Measurements from ENCODE around the gene GNAT2. TPM values are rescaled to one million over a fixed set of nuclear protein-coding genes. Genes with fewer than 3 reads are reported as not detected.
A peak's percentile ranks its signal among the peaks of the same experiment; 100 is the strongest.

GNAT2 gene
- total RNA-seq, 6 experiments from 2014 or later: 0.11 to 0.40 (median 0.34) TPM; not detected in 3

DNA sequence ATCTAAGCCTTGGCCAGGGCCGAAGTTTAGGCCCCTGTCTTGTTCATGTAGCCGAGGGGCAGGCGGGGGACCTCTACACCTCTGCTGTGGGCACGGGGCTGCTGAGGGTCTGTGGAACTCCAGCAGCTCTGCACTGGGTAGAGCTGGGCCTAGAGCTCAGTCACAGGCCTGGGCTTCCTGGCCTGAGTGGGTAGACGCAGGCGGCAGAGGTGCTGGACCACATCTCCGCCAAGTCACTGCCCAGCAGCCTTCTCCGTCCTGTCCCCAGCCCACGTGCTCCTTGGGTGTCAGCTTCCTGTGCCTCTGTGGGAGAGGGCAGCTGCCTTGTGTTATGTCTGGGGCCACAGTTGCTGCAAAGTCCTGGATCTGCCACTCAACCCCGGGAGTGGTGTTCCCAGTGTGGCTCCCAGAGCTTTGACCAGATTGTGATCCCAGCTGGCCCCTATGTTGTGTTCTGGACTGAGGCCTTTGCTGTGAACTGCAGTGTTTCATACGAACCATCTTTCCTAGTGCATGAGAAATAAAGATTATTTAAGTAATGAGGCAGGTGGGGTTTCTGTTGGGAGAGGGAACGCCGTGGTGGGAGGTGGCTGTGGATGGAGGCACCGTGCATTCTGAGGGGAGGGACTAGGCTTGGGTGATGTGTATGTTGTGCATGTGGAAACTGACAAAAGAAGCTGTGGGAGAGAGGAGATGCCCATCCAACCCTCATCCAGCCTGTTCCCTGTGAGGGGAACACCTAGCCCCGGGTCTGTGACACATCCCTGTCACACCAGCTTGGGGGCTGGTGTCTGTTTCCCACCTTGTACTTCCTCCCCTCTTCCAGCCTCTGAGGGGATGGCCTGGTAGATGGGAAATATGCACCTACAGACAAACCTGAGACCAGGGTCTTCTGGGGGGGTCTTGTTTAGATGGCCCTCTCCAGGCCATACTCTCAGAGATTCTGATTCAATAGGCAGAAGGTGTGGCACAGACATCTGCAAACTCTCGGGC, 12.4 kb upstream of the GNAT2 start:
- TF ChIP-seq, protein P1, sequence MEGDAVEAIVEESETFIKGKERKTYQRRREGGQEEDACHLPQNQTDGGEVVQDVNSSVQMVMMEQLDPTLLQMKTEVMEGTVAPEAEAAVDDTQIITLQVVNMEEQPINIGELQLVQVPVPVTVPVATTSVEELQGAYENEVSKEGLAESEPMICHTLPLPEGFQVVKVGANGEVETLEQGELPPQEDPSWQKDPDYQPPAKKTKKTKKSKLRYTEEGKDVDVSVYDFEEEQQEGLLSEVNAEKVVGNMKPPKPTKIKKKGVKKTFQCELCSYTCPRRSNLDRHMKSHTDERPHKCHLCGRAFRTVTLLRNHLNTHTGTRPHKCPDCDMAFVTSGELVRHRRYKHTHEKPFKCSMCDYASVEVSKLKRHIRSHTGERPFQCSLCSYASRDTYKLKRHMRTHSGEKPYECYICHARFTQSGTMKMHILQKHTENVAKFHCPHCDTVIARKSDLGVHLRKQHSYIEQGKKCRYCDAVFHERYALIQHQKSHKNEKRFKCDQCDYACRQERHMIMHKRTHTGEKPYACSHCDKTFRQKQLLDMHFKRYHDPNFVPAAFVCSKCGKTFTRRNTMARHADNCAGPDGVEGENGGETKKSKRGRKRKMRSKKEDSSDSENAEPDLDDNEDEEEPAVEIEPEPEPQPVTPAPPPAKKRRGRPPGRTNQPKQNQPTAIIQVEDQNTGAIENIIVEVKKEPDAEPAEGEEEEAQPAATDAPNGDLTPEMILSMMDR (IDR thresholded peaks at IDR 0.05): no peak
- Mint-ChIP-seq H3K27ac (no peak overlapping the region), H3K27me3 (ENCODE audit: insufficient read depth) (no peaks in the 10 kb centered on the region; the same call in none of the 2 replicates), H3K9me3 (no peaks in the 10 kb centered on the region), H3K4me1 (ENCODE audit: low read depth) (peaks cover 33% of the 10 kb centered on the region), H3K36me3 (ENCODE audit: low read depth) (peaks cover 32% of the 10 kb centered on the region), H3K4me3 (no peak overlapping the region)
- no peak for DNase-seq

DNA sequence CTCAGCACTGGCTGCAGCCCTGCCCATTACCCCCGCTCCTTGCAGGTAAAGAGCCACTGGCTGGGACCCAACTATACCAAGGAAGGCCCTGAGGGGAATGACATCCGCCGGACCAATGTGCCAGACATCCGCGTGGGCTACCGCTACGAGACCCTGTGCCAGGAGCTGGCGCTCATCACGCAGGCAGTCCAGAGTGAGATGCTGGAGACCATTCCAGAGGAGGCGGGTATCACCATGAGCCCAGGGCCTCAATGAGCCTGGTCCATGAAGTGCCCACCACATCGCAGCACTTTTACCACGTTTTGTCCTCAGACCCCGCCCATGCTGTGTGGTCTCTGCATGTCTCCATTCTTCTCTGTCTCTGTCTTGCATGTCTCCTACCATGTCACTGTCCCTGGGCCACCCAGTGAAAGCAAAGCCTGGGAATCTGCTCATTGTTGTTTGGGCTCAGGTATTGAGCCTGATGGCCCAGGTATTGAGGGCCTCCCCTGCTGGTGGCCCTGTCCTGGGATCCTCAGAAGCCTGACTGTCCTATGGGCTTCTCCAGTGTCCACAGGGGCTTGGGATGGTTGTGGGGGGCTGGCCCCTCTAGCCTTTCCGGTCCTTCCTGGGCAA, 11.6 kb upstream of the GNAT2 start:
- peaks cover 25% of the 10 kb centered on the region for H3K4me1 Mint-ChIP-seq (ENCODE audit: low read depth)
- H3K9me3 Mint-ChIP-seq: no peaks in the 10 kb centered on the region
- TF ChIP-seq, protein P1 (IDR thresholded peaks at IDR 0.05): no peak
- DNase-seq: no peak
- H3K27ac Mint-ChIP-seq: no peak overlapping the region
- no peak overlapping the region for H3K4me3 Mint-ChIP-seq
- H3K27me3 Mint-ChIP-seq (ENCODE audit: insufficient read depth): no peaks in the 10 kb centered on the region; the same call in none of the 2 replicates
- peaks cover 32% of the 10 kb centered on the region for H3K36me3 Mint-ChIP-seq (ENCODE audit: low read depth)

DNA sequence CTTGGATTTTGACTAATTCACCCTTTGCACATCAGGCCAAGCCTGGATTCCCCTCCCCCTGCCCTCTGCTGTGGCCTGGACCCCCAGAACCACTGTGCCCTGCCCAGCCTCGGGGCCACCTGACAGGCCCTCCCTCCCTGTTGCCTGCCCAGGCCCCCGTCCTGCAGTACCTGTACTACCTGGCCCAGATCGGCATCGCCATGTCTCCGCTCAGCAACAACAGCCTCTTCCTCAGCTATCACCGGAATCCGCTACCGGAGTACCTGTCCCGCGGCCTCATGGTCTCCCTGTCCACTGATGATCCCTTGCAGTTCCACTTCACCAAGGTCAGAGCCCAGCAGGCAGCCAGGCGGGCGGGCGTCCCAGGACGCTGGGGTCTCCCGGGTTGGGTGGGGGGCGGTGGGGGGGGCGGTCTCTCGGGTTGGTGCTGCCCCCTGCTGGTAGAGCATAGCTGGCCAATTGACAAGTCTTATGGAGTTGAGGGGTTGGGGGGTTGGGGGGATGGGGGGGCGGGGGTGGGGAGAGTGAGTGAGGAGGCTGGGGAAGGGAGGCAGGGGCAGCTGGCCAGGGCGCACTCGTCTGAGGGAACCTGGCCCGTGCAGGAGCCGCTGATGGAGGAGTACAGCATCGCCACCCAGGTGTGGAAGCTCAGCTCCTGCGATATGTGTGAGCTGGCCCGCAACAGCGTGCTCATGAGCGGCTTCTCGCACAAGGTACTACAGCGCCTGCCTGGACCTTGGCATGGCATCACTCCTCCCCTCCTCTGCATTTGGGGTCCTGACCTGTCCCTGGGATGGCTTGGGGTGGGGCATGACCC, 10.9 kb upstream of the GNAT2 start:
- Mint-ChIP-seq H3K27me3 (ENCODE audit: insufficient read depth) (no peaks in the 10 kb centered on the region; the same call in none of the 2 replicates), H3K36me3 (ENCODE audit: low read depth) (peaks cover 32% of the 10 kb centered on the region), H3K4me1 (ENCODE audit: low read depth) (peaks cover 25% of the 10 kb centered on the region), H3K4me3 (no peak overlapping the region), H3K9me3 (no peaks in the 10 kb centered on the region), H3K27ac (no peak overlapping the region; the same call in 1 of the 2 replicates)
- DNase-seq: no peak
- TF ChIP-seq, protein P1 (IDR thresholded peaks at IDR 0.05): peak; percentile 71

DNA sequence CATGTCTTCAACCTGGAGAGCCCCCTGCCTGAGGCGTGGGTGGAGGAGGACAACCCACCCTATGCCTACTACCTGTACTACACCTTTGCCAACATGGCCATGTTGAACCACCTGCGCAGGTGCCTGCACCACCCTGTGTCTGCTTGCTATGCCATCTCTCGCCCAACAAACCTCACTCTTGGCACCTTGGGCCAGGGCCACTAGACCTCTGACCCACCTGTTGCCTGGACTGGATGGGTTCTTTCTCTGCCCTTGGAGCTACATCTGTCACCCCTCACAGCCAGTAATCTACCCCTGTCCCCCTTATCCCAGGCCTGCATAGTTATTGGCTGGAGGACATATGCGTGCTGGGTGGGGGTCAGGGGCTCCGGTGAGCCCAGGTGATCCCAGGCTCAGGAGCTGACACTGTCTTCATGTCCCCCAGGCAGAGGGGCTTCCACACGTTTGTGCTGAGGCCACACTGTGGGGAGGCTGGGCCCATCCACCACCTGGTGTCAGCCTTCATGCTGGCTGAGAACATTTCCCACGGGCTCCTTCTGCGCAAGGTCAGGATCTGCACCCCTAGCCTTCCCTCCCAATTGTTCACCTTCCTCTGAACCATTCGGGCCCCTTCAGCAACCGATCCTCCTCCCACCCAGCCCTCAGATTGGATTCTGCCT, 10.1 kb upstream of the GNAT2 start:
- Mint-ChIP-seq H3K4me3 (no peak overlapping the region), H3K9me3 (no peaks in the 10 kb centered on the region), H3K36me3 (ENCODE audit: low read depth) (peaks cover 30% of the 10 kb centered on the region), H3K4me1 (ENCODE audit: low read depth) (peaks cover 21% of the 10 kb centered on the region), H3K27ac (no peak overlapping the region; the same call in 1 of the 2 replicates), H3K27me3 (ENCODE audit: insufficient read depth) (no peaks in the 10 kb centered on the region; the same call in none of the 2 replicates)
- no peak for DNase-seq
- TF ChIP-seq, protein P1 (IDR thresholded peaks at IDR 0.05): no peak
